A673 (cell line): Measurements from ENCODE around the gene EYS.

Experiments used
- EZH2 ChIP-seq: fragments of 200-600 bp; sonication (generic); IDR thresholded peaks from 2 replicates; pipeline ENCODE4 v1.6.1; 2017; ENCODE audit warnings: borderline replicate concordance, low read depth, mild to moderate bottlenecking, mixed read lengths, antibody characterized with exemption, low read length; ENCODE audit not compliant: poor library complexity, severe bottlenecking
- TF ChIP-seq, protein P1 (sequence below): fragments of 300-800, 200-600 bp; sonication (generic); conservative IDR thresholded peaks from 2 replicates; pipeline ENCODE4 v1.5.1; 2017; ENCODE audit warnings: low read depth, mild to moderate bottlenecking, antibody characterized with exemption, low read length, moderate library complexity, mixed read lengths

- TF ChIP-seq, protein P1, sequence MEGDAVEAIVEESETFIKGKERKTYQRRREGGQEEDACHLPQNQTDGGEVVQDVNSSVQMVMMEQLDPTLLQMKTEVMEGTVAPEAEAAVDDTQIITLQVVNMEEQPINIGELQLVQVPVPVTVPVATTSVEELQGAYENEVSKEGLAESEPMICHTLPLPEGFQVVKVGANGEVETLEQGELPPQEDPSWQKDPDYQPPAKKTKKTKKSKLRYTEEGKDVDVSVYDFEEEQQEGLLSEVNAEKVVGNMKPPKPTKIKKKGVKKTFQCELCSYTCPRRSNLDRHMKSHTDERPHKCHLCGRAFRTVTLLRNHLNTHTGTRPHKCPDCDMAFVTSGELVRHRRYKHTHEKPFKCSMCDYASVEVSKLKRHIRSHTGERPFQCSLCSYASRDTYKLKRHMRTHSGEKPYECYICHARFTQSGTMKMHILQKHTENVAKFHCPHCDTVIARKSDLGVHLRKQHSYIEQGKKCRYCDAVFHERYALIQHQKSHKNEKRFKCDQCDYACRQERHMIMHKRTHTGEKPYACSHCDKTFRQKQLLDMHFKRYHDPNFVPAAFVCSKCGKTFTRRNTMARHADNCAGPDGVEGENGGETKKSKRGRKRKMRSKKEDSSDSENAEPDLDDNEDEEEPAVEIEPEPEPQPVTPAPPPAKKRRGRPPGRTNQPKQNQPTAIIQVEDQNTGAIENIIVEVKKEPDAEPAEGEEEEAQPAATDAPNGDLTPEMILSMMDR = no peak
- TF ChIP-seq EZH2 = no peak
Observed at GRCh38 chr6:64774881-64775280, 932.1 kb downstream of the EYS start.
